IPS-15b (cell line): Measurements from ENCODE around the gene PMM2.

Source experiments
- H3K27me3 ChIP-seq: one replicate; pipeline ENCODE4 v1.6.1; 2013; ENCODE audit warnings: low read length; ENCODE audit not compliant: control insufficient read depth, insufficient read depth
- H3K36me3 ChIP-seq: one replicate; pipeline ENCODE4 v1.6.1; 2013; ENCODE audit warnings: low read length; ENCODE audit not compliant: control insufficient read depth, insufficient read depth
- H3K4me1 ChIP-seq: one replicate; pipeline ENCODE4 v1.6.1; 2013; ENCODE audit warnings: mild to moderate bottlenecking, low read length; ENCODE audit not compliant: control insufficient read depth, insufficient read depth
- H3K4me3 ChIP-seq: one replicate; pipeline ENCODE4 v1.5.1; 2013; ENCODE audit warnings: low read depth, low read length
- H3K9ac ChIP-seq: one replicate; pipeline ENCODE4 v1.6.1; 2013; ENCODE audit warnings: low read depth, mild to moderate bottlenecking, low read length
- H3K9me3 ChIP-seq: one replicate; pipeline ENCODE4 v1.6.1; 2013; ENCODE audit warnings: mild to moderate bottlenecking, low read length; ENCODE audit not compliant: control insufficient read depth, insufficient read depth

The PMM2 gene

DNA sequence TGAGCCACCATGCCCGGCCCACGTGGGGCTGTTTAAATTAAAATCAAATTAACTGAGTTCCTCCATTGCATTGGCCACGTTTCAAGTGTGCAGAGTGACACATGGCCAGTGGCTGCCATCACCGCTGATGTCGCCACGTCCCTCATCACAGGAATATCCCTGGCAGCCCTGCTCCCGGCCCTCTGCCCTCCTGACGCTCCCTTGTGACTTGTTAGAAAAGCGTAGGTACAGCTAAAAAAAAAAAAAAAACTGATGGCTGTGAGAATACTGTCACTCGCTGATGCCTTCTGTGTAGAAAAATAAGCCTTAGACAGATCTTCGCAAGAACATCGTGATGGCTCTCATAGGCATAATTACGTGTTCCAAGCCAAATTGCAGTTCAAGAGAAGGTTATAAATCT, 49.5 kb downstream of the PMM2 start:
- Histone ChIP-seq H3K27me3 (no peaks in the 10 kb centered on the region), H3K4me3 (no peak overlapping the region), H3K9ac (no peak overlapping the region), H3K4me1 (peaks cover 2% of the 10 kb centered on the region), H3K36me3 (peaks cover 40% of the 10 kb centered on the region), H3K9me3 (no peaks in the 10 kb centered on the region)

GRCh38 chr16:8847623-8848022, 50.0 kb downstream of the PMM2 start:
- Histone ChIP-seq H3K9me3 (no peaks in the 10 kb centered on the region), H3K4me3 (no peak overlapping the region), H3K4me1 (peaks cover 4% of the 10 kb centered on the region), H3K9ac (no peak overlapping the region), H3K36me3 (peaks cover 43% of the 10 kb centered on the region), H3K27me3 (no peaks in the 10 kb centered on the region)

DNA sequence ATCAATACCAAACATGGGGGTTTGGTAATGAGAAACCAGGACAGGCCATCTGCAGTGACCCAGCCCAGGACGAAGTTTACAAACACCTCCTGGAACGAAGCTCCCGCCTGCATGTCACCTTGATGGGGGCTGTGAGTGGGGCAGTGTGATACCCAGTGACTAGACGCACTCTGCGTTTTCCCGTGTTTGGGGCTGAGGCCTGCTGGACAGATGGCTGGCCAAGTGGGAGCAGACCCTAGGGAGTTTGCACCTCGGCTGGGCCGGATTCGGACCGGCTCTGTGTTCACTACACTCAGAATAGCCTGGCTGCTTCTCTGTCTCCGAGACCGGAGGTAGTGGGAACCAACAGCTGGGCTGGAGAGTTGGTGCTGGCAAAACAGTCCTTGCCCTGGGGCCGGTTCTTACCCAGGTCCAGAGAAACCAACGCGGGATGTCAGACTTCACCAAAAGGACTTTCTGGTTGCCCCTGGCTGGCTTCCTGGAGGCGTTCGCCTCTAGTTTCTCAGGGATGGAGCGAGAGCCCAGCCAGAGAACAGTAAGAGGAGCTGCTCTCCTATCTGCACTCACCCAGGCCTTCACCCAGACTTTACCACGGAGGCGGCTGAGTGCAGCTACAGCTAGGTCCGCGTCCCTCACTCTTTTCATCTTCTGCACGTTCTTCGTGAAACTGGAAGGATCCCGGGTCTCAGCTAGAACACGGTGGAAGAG, 50.7 kb downstream of the PMM2 start:
- Histone ChIP-seq H3K36me3 (peaks cover 43% of the 10 kb centered on the region), H3K4me3 (no peak overlapping the region), H3K27me3 (no peaks in the 10 kb centered on the region), H3K4me1 (peaks cover 9% of the 10 kb centered on the region), H3K9ac (peak overlapping the region; percentile 37), H3K9me3 (no peaks in the 10 kb centered on the region)

- H3K27me3 ChIP-seq = no peaks in the 10 kb centered on the region
- no peak overlapping the region for H3K4me3 ChIP-seq
- H3K36me3 ChIP-seq = peaks cover 43% of the 10 kb centered on the region
- peaks cover 9% of the 10 kb centered on the region for H3K4me1 ChIP-seq
- H3K9me3 ChIP-seq = no peaks in the 10 kb centered on the region
- H3K9ac ChIP-seq = no peak overlapping the region
Observed at GRCh38 chr16:8848939-8849391, 51.3 kb downstream of the PMM2 start.

DNA sequence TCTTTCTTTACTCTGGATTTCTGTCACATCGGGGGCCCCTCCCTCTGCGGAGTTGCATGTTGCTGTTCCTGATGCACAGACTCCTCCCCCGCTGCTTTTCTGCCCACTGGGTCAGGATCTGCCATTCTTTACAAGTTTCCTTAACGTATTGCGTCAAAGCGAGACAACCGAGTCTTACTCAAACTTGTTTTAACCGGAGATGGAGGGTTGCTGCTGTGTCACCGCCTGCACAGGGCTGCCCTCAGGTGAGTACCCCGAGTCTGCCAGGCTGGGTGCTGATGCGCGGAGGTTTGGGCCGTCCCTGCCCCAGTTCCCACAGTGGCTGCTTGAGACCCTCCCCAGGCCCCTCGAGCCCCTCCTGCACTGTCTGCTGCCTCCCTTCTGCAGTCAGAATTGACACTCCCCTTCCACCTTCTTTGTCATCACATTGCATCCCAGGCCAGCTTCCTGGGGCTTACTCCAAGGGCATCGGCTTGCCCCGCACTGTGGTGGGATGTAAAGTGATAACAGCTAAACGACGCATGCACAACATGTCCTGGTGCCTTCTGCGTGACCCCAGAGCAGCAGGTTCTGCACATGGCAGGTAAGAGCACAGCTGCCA, 51.9 kb downstream of the PMM2 start:
- Histone ChIP-seq H3K27me3 (no peaks in the 10 kb centered on the region), H3K9me3 (no peaks in the 10 kb centered on the region), H3K4me1 (peaks cover 9% of the 10 kb centered on the region), H3K9ac (no peak overlapping the region), H3K36me3 (peaks cover 46% of the 10 kb centered on the region), H3K4me3 (no peak overlapping the region)

DNA sequence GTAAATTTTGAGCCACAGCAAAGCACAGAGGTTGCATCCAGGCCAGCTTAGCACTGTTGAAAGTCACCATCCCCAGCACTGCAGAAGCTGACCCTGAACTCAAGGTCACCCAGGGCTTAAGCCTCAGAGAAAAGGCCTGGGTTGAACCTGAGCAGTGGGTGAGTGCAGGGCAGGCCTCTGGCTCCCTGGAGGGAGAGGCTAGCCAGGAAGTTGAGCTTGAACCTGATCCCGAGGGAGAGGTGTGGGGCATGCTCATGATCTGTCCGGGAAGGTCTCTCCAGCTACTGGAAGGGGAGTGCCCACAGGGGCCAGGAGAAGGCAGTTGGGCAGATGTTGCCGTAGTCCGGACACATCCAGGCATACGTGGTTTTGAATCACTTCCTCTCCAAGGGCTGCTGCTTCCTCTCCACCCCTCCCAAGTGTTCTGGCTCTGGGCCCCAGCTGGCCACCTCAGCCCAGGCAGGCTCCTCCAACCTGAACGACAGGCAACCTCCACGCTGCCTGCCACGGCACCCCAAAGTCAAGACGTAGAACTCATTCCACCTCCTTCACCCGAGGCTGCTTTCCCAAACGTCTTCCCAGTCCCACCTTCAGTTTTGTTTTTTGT, 52.7 kb downstream of the PMM2 start:
- Histone ChIP-seq H3K36me3 (peaks cover 51% of the 10 kb centered on the region), H3K4me3 (no peak overlapping the region), H3K27me3 (no peaks in the 10 kb centered on the region), H3K9ac (no peak overlapping the region), H3K9me3 (no peaks in the 10 kb centered on the region), H3K4me1 (peaks cover 9% of the 10 kb centered on the region)

DNA sequence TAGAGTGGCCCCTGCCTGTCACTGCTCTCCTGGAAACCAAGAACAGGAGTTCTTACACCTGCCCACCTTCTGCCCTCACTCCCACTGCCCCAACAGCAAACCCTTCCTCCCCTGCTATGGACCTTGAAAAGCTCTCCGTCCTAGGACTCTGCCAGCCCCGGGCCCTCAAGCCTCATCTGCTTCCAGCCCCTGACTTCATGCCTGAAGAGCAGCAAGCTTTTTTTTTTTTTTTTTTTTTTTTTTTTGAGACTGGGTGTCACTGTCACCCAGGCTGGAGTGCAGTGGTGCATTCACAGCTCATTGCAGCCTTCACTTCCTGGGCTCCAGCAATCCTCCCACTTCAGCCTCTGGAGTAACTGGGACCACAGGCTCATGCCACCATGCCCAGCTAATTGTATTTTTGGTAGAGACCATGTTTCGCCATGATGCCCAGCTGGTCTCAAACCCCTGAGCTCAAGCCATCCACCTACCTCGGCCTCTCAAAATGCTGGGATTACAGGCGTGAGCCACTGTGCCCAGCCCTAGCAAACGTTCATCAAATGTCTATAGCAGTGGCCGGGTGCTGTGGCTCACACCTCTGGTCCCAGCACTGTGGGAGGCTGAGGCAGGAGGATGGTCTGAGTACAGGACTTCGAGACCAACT, 54.2 kb downstream of the PMM2 start:
- no peaks in the 10 kb centered on the region for H3K9me3 ChIP-seq
- H3K4me1 ChIP-seq = peaks cover 9% of the 10 kb centered on the region
- no peak overlapping the region for H3K9ac ChIP-seq
- no peak overlapping the region for H3K4me3 ChIP-seq
- H3K27me3 ChIP-seq = no peaks in the 10 kb centered on the region
- peaks cover 63% of the 10 kb centered on the region for H3K36me3 ChIP-seq

DNA sequence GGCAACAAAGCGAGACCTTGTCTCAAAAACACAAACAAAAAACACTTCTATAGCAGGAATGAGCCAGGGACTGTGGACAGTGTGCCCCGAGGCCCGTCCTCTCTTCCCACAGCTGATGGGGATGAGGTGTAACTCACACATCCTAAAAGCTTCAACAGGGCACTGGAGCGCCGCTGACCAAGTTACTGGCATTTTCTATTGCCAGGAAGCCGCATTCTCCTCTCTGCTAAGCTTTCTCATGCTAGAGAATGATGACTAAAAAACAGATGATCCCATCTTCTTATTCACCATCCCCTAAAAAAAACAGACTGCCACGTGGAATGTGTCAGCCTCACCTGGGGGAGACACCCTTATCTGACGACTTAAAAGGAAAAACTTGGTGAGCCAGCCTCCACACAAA, 54.9 kb downstream of the PMM2 start:
- Histone ChIP-seq H3K4me1 (peaks cover 7% of the 10 kb centered on the region), H3K36me3 (peaks cover 62% of the 10 kb centered on the region), H3K9me3 (no peaks in the 10 kb centered on the region)

DNA sequence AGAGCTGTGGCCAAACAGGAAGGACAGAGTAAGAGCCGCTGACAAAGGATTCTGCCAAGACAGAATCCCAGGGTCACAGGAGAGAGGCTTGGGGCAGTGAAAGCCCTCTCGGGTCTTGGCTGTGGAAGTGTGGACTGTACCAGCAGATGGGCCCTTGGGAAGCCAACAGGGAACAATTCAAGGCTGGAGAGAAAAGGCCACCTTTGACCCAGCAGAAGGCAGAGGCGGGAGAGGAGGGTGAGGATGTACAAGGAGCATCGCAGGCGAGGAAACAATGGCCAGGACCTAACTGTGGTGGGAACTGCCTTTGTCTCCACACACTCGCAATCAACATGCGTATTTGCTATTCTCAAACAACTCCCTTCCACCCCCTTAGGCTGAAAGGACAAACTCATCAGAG, 55.5 kb downstream of the PMM2 start:
- Histone ChIP-seq H3K9me3 (no peaks in the 10 kb centered on the region), H3K9ac (no peak overlapping the region), H3K27me3 (no peaks in the 10 kb centered on the region), H3K4me3 (no peak overlapping the region), H3K36me3 (peaks cover 61% of the 10 kb centered on the region), H3K4me1 (peaks cover 7% of the 10 kb centered on the region)

More for the DNA sequence above, 54.9 kb downstream of the PMM2 start:
- Histone ChIP-seq H3K9ac (no peak overlapping the region), H3K27me3 (no peaks in the 10 kb centered on the region), H3K4me3 (no peak overlapping the region)

DNA sequence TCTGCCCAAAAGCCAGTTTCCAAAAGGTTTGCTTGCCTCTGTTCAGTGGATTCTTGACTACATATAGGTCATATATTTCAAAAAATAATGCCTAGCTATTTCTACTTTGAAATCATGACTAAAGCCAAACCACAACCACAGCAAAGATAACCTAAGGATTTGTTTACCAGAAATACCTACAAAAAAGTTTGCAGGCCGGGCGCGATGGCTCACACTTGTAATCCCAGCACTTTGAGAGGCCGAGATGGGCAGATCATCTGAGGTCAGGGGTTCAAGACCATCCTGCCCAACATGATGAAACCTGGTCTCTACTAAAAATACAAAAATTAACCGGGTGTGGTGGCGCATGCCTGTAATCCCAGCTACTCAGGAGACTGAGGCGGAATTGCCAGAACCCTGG, 56.0 kb downstream of the PMM2 start:
- Histone ChIP-seq H3K4me1 (peaks cover 7% of the 10 kb centered on the region), H3K9ac (no peak overlapping the region), H3K4me3 (no peak overlapping the region), H3K27me3 (no peaks in the 10 kb centered on the region), H3K36me3 (peaks cover 62% of the 10 kb centered on the region), H3K9me3 (no peaks in the 10 kb centered on the region)

DNA sequence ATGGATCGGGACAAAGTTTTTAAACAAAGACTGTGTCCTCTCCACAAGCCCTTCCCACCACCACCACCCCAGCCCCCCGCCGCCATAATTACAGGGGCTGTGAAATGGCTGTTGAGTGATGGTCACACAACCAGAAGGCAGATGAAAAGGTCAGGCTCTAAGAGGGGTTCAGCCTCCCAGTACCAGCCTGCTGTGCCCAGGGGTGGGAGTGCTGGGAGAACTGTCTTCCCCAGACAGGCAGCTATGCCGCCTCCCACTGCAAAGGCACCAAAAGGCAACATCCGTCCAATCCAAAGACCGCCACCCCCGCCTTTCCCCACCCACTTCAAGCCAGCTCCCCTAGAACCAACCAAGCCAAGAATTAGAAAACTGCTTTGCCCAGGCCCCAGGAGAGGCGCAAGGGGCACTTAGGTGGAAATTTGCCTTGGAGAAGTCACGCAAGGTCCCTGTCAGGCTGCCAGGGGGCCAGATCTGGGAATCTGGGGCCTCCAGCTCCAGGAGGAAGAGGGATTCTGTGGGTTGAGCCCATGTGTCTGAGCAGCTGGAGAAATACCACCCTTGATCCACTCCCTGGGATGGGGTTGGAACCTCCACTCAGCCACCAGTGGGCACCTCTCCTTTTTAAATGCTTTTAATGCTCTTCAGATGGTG, 56.8 kb downstream of the PMM2 start:
- no peak overlapping the region for H3K4me3 ChIP-seq
- H3K9ac ChIP-seq = no peak overlapping the region
- no peaks in the 10 kb centered on the region for H3K27me3 ChIP-seq
- H3K4me1 ChIP-seq = peaks cover 7% of the 10 kb centered on the region
- H3K36me3 ChIP-seq = peaks cover 64% of the 10 kb centered on the region
- no peaks in the 10 kb centered on the region for H3K9me3 ChIP-seq
